ENCODE measurements around the gene FRA10AC1.

- TF ChIP-seq CTCF (IDR thresholded peaks at IDR 0.05) (no peak), POLR2A (IDR thresholded peaks at IDR 0.05) (no peak), EP300 (IDR thresholded peaks at IDR 0.05; ENCODE audit: low read depth) (no peak), POLR2AphosphoS5 (IDR thresholded peaks at IDR 0.05) (no peak)
Measured at GRCh38 chr10:93718937-93719725, 16.7 kb upstream of the FRA10AC1 start.

Measured in transverse colon (tissue), 4 donors.